HG02798 (cell line): ENCODE results near the gene SLC12A5.
"Not testable (repeated sequence)": the region's sequence is repeated elsewhere in the genome, so short reads cannot be mapped to it uniquely, and the experiment has no call there.

ENCODE experiments used
- ATAC-seq: cut with Tn5 transposase; IDR thresholded peaks from one replicate; pipeline ENCODE4 v1.9.1; 2021; ENCODE audit warnings: mild to moderate bottlenecking; ENCODE audit not compliant: unreplicated experiment, poor library complexity

SLC12A5 gene

DNA sequence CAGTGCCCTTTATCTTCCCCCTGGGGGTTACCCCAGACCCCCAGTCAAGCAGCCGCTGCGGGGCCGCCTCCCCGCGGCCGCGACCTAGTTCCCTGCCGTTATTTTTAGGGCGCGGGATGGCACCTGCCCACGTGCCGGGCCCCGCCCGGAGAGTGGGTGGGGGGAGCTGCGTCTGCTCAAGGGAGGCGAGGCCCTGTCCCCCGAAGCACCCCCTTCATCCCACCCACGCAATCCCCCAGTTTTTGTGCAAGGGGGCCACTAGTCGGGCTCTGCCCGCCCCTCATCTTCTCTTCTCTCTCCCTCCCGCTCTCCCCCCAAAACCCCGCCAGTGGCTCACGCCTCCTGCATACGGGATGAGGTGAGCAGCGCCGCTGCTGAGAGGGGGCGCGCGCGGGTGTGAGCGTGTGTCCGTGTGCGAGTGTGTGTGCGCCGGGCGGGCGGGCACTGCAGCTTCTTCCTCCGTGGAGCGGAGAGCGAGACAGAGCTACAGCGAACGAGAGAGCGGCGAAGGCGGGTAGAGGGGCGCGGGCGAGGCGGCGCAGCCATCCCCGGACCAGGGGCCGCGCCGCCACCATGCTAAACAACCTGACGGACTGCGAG lies at the start of gene SLC12A5:
SLC12A5 (plus strand) TSS at position 444 of the 600 bp plus-strand sequence; CDS start at position 574, 130 bp downstream.
- no peak for ATAC-seq

DNA sequence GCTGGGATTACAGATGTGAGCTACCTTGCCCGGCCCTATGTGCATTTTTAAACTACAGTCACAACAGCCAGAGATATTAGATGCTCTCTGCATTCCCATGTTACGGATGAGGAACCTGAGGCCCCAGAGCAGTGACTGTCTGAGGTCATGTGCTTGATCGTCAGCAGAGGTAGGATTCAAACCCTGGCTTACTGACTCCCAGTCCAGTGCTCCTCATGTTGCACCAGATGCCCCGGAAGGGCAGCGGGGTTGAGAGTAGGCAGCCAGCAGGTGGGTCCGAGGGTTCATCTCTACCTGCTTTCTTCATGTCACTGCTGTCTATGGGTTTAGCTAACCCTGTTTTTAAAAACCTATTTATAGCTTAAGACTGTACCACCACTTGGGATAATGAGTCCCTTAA lies 47.8 kb upstream of the SLC12A5 start:
- no peak for ATAC-seq

GRCh38 chr20:45983279-45983743 lies 45.7 kb upstream of the SLC12A5 start:
- ATAC-seq: no peak

DNA sequence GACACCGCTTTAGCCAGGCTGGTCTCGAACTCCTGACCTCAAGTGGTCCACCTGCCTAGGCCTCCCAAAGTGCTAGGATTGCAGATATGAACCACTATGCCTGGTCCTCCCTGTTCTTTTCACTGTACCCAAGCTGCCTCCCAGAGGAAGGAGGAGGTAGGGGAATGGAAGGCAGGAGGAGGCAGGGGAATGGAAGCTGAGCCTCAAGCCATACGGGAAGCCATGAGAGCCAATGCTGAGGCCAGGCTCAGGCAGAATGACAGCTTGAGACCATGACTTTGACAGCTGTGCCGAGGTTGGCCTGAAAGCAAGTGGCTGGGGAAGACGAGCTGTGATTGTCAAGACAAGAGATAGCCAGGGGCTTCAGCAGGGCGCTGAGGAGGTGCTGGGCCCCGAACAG lies 43.4 kb upstream of the SLC12A5 start:
- ATAC-seq: no peak

- ATAC-seq: no peak
These were observed 41.8 kb upstream of the SLC12A5 start for GRCh38 chr20:45987108-45987780.

GRCh38 chr20:45988830-45989229 lies 40.2 kb upstream of the SLC12A5 start:
- ATAC-seq: not testable (repeated sequence)

- ATAC-seq: no peak
These were observed 37.4 kb upstream of the SLC12A5 start for GRCh38 chr20:45991616-45992015.

DNA sequence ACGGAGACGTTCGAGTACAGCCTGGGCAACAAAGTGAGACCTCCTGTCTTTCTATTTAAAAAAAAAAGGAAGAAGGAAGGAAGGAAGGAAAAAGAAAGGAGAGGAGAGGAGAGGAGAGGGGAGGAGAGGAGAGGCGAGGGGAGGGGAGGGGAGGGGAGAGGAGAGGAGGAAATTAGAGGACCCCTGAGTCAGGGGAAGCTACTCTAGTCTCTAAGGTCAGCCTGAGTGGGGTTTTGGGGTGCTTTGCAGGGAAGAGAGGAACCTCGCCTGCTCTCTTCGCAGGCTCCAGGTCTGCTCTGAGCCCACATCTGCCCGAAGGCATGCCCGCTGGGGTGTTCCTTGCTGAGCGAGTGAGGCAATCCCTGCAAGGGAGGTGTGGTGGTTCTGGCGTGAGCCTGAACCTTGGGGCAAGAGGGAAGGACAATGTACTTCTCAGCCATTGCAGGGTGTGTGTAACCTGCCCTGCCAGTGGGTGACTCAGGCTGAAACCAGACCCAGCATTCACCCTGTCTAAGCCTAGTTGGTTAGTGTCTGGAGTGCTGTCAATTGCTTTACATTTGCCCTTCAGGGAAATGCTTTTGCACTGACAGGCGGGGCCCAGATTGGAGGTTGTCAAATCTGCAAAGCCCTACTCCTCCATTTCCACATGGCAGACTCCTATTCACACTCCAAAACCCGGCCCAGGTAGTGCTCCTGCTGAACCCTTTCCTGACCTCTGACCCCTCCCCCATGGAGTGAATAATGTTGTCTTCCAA lies 35.6 kb upstream of the SLC12A5 start:
- ATAC-seq: no peak

- no peak for ATAC-seq
These were observed 34.1 kb upstream of the SLC12A5 start for GRCh38 chr20:45994761-45995493.

GRCh38 chr20:45995495-45996097 lies 33.4 kb upstream of the SLC12A5 start:
- ATAC-seq: not testable (repeated sequence)

- no peak for ATAC-seq
These were observed 31.8 kb upstream of the SLC12A5 start for GRCh38 chr20:45997187-45997586.

DNA sequence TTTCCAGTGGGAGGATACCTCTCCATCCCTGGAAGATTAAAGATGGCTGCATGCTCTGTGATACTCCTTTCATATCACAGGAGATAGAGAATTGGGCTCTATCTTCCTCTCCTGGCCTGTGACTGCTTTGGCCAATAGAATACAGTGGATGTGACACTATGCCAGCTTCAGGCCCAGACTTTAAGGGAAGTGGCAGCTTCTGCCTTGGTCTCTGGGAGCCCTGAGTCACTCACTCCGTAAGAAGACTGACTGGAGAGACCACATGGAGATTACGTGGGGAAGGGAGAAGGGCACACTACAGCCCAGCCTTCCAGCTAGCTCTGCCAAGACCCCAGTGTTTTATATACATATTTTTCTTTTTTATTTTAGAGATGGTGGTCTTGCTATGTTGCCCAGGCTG lies 30.7 kb upstream of the SLC12A5 start:
- ATAC-seq: no peak

DNA sequence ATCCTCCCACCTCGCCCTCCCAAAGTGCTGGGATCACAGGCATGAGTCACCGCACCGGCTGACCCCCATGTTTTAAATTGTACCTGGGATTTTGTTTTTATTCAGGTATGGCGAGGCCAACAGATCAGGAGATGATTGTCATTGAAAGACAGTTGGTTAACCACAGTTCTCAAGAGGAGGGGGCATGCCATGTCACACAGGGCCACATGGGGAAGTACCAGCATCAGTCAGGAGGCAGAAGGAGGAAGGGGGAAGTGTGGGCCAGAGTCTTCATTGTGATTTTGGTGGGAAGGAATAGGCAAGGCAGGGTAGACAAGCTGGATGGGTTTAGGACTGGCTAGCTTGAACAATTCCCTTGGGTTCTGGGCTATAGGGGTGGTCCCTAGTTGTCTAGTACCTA lies 30.3 kb upstream of the SLC12A5 start:
- no peak for ATAC-seq

GRCh38 chr20:45999557-46000261 lies 29.3 kb upstream of the SLC12A5 start:
- no peak for ATAC-seq

DNA sequence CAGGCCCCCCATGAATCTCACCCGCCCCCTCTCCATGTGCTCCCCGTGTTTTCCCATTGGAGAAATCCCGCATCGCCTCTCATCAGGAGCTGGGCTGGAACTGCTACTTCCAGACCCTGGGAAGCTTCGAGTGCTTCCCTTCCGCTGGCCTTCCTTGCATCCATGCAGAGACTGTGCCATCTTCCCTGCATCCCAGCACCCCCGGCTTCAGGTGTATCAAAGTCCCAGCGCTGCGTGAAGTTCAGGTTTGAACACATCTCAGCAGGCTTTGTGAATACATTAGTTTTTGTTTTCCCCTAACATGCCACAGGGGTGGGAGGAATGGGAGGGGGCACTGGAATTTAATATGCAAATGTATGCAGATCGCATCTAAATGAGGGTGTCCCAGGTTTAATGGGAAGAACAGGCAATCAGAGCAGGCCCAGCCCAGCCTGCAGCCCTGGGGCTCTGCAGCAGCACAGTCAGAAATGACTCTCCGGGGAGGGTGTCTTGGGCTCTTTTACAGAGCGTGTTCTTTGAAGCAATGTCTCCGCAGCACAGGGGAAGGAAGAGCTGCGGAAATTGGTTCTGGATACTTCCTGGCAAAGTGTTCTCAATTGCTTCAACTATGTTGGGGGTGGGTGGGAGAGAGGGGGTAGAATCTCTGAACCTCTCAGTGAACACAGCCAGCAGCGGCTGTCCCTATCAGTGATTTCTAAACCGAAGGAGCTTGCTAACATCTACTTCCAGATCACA lies 28.6 kb upstream of the SLC12A5 start:
- ATAC-seq: no peak

DNA sequence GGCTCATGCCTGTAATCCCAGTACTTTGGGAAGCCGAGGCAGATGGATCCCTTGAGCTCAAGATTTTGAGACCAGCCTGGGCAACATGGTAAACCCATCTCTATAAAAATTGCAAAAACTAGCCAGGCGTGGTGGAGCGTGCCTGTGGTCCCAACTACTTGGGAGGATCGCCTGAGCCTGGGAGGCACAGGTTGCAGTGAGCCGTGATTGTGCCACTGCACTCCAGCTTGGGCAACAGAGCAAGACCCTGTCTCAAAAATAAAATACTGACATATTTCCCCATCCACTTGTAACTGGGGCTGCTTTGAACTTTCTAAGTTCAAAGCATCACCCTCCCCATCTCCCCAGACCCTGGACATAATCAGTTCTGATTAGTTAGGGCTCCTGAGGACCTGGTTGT lies 27.5 kb upstream of the SLC12A5 start:
- no peak for ATAC-seq

- no peak for ATAC-seq
These were observed 27.0 kb upstream of the SLC12A5 start for GRCh38 chr20:46002008-46002407.

GRCh38 chr20:46004187-46004586 lies 24.8 kb upstream of the SLC12A5 start:
- ATAC-seq: no peak

GRCh38 chr20:46004889-46005473 lies 24.0 kb upstream of the SLC12A5 start:
- ATAC-seq: no peak
